ENCODE results near the gene APLP1.
"Not testable (repeated sequence)": the region's sequence is repeated elsewhere in the genome, so short reads cannot be mapped to it uniquely, and the experiment has no call there.

Gene APLP1

GRCh38 chr19:35861640-35862160 lies 6.7 kb upstream of the APLP1 start:
- Mint-ChIP-seq H3K4me3 (no peak overlapping the region), H3K27me3 (peaks cover 94% of the 10 kb centered on the region), H3K36me3 (no peaks in the 10 kb centered on the region), H3K9me3 (no peaks in the 10 kb centered on the region), H3K27ac (no peak overlapping the region), H3K4me1 (peaks cover 9% of the 10 kb centered on the region)
- DNase-seq: no peak
- CTCF ChIA-PET: no interaction called here

DNA sequence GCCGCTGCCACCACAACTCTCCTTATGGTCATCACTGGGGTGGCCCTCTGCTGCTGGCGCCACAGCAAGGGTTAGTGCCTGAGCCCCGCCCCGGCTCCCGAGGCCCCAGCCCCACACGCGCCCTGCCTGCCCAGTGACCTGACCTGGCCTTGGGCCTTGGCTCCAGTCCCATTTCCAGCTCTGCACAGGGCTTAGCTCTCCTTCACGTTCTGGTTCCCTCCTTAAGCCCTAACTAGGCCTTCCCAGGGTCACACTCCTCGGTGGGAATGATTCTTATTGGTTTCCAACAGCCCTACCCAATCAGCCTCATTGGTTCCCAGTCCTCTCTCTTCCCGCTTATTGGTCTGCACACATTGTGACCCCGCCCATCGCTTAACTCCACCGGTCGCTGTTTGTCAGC lies 5.8 kb upstream of the APLP1 start:
- CTCF ChIA-PET: no interaction called here
- Mint-ChIP-seq H3K4me1 (peaks cover 3% of the 10 kb centered on the region), H3K36me3 (no peaks in the 10 kb centered on the region), H3K4me3 (no peak overlapping the region), H3K27ac (no peak overlapping the region), H3K27me3 (peaks cover 94% of the 10 kb centered on the region), H3K9me3 (no peaks in the 10 kb centered on the region)
- DNase-seq: no peak

DNA sequence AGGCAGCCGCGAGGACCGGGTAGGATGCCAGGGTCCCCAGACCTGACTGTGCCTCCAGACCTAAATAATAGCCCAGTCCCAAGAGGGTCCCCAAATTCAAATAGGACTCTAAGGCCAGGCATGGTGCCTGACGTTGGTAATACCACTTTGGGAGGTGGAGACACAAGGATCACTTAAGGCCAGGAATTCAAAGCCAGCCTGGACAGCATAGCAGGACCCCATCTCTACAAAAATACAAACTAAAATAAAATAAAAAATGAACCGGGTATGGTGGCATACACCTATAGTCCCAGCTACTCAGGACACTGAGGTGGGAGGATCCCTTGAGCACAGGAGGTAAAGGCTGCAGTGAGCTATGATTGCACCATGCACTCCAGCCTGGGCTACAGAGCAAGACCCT lies 5.4 kb upstream of the APLP1 start:
- CTCF ChIA-PET: no interaction called here
- DNase-seq: no peak
- H3K4me1 Mint-ChIP-seq: peaks cover 2% of the 10 kb centered on the region
- H3K36me3 Mint-ChIP-seq: no peaks in the 10 kb centered on the region
- no peak overlapping the region for H3K27ac Mint-ChIP-seq
- no peaks in the 10 kb centered on the region for H3K9me3 Mint-ChIP-seq
- H3K27me3 Mint-ChIP-seq: peaks cover 94% of the 10 kb centered on the region
- no peak overlapping the region for H3K4me3 Mint-ChIP-seq

- CTCF ChIA-PET: no interaction called here
Measured at GRCh38 chr19:35868823-35869326, 501 bp downstream of the APLP1 start.

DNA sequence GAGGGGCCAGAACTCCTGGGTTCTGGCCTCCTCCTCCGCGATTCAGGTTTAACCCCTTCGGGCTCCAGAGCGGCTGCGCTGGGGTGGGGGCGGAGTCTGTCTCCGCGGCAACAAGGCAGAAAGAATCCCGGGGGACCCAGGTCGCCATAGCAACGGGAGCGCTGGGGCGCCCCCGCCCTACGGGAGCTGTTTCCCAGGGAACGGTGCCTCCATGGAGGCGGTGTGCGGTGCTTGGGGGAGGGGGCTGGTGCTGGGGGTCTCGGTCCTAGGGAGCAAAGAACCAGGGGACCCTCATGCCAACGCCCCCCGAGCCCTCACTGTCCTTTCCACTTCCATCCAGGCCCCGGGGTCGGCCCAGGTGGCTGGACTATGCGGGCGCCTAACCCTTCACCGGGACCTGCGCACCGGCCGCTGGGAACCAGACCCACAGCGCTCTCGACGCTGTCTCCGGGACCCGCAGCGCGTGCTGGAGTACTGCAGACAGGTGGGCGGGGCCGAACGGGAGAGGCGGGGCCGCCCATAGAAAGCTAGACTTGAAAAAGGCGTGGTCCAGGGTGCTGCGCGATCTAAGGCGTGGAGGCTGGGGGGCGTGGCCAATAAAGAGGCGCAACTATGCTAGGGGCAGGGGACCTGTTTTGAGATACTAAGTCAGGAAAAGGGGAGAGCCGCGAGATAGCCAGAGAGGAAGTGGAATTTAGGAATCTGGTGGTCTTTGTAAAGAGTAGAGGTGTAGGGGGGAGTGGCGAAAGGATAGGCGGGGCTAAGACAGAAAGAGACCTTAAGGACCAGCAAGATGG lies 1.2 kb downstream of the APLP1 start:
- DNase-seq: peak; percentile 90
- H3K27ac Mint-ChIP-seq: no peak overlapping the region
- peaks cover 16% of the 10 kb centered on the region for H3K4me1 Mint-ChIP-seq
- H3K27me3 Mint-ChIP-seq: peaks cover 68% of the 10 kb centered on the region
- H3K36me3 Mint-ChIP-seq: no peaks in the 10 kb centered on the region
- peak overlapping the region; percentile 49 for H3K4me3 Mint-ChIP-seq
- CTCF ChIA-PET: interaction anchor here (0.6 kb wide), 1 partner anchor 70 kb away, joined by 4 read pairs; no protein-coding TSS in a partner anchor
- no peaks in the 10 kb centered on the region for H3K9me3 Mint-ChIP-seq

More at GRCh38 chr19:35868823-35869326, 501 bp downstream of the APLP1 start:
- Mint-ChIP-seq H3K4me1 (peaks cover 16% of the 10 kb centered on the region), H3K4me3 (peak overlapping the region; percentile 49), H3K36me3 (no peaks in the 10 kb centered on the region), H3K27ac (no peak overlapping the region), H3K9me3 (no peaks in the 10 kb centered on the region), H3K27me3 (peaks cover 74% of the 10 kb centered on the region)
- DNase-seq: no peak

DNA sequence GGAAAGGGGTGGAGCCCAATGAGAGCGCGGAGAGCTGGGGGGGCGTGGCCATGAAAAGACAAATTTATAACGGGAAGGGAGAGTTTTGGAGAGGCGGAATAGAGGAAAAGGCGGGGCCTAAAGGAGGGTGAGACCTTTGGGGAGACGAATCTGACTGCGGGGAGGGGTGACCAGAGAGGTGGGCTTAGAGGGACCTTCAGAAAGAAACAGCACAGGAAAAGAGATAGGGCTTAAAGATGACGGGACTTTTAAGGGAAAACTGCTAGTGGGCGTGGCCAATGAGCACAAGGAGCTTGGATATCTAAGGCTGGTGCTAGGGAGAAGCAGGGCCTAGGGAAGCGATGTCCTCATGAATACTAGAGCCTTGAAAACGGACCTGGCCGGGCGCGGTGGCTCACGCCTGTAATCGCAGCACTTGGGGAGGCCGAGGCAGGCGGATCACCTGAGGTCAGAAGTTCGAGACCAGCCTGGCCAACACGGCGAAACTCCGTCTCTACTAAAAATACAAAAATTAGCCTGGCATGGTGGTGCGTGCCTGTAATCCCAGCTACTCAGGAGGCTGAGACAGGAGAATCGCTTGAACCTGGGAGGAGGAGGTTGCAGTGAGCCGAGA lies 1.9 kb downstream of the APLP1 start:
- peaks cover 16% of the 10 kb centered on the region for H3K4me1 Mint-ChIP-seq
- not testable (repeated sequence) for H3K27ac Mint-ChIP-seq

DNA sequence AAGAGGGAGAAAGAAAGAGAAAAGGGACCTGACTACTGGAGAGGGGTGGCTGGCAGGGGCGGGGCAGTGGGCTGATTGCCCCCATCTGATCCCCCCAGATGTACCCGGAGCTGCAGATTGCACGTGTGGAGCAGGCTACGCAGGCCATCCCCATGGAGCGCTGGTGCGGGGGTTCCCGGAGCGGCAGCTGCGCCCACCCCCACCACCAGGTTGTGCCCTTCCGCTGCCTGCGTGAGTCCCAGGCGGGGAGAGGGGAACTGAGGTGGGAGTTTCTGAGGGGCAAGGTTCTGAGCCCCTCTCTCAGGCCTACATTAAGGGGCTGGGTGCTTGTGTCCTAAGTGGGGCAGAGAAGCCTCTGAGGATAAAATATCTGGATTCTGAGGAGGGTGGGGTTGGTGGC lies 2.4 kb downstream of the APLP1 start:
- Mint-ChIP-seq H3K27me3 (peaks cover 64% of the 10 kb centered on the region), H3K36me3 (no peaks in the 10 kb centered on the region), H3K4me3 (no peak overlapping the region), H3K4me1 (peaks cover 16% of the 10 kb centered on the region), H3K9me3 (no peaks in the 10 kb centered on the region), H3K27ac (no peak overlapping the region)
- CTCF ChIA-PET: no interaction called here
- no peak for DNase-seq

More for the DNA sequence above, 1.9 kb downstream of the APLP1 start:
- H3K36me3 Mint-ChIP-seq, DNase-seq, H3K9me3 Mint-ChIP-seq: not testable (repeated sequence)
- CTCF ChIA-PET: interaction anchor here (0.6 kb wide), 1 partner anchor 71 kb away, joined by 4 read pairs; no protein-coding TSS in a partner anchor
- H3K27me3 Mint-ChIP-seq: peaks cover 68% of the 10 kb centered on the region
- peak overlapping the region; percentile 48 for H3K4me3 Mint-ChIP-seq

DNA sequence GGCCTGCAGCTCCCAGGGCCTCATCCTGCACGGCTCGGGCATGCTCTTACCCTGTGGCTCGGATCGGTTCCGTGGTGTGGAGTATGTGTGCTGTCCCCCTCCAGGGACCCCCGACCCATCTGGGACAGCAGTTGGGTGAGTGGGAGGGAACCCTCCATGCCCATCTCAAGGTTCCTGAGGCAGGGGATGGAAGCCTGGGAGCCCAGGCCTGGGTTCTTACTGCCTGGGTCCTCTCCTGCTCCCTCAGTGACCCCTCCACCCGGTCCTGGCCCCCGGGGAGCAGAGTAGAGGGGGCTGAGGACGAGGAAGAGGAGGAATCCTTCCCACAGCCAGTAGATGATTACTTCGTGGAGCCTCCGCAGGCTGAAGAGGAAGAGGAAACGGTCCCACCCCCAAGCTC lies 3.2 kb downstream of the APLP1 start:
- H3K27me3 Mint-ChIP-seq: peaks cover 62% of the 10 kb centered on the region
- no peaks in the 10 kb centered on the region for H3K36me3 Mint-ChIP-seq
- H3K4me3 Mint-ChIP-seq: no peak overlapping the region
- H3K27ac Mint-ChIP-seq: no peak overlapping the region
- no peak for DNase-seq
- peaks cover 16% of the 10 kb centered on the region for H3K4me1 Mint-ChIP-seq
- CTCF ChIA-PET: no interaction called here
- H3K9me3 Mint-ChIP-seq: no peaks in the 10 kb centered on the region

DNA sequence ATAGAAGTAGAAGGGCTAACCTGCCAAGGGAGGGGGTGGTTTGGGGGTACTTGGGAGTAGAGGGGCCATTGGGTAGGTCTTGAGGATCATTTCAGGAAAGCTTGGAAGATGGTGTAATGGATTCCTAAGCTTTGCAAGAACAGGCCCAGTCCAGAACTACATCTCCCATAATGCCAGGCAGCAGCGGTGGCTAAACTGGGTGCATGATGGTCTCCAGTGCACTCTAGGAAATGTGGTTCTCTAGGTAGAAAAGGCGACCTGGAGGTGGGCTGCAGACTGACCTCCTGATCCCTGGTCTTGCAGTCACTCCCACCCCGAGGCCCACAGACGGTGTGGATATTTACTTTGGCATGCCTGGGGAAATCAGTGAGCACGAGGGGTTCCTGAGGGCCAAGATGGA lies 3.8 kb downstream of the APLP1 start:
- DNase-seq: no peak
- Mint-ChIP-seq H3K27me3 (peaks cover 56% of the 10 kb centered on the region), H3K4me3 (no peak overlapping the region), H3K4me1 (peaks cover 16% of the 10 kb centered on the region), H3K9me3 (no peaks in the 10 kb centered on the region), H3K36me3 (no peaks in the 10 kb centered on the region), H3K27ac (no peak overlapping the region)
- CTCF ChIA-PET: no interaction called here

DNA sequence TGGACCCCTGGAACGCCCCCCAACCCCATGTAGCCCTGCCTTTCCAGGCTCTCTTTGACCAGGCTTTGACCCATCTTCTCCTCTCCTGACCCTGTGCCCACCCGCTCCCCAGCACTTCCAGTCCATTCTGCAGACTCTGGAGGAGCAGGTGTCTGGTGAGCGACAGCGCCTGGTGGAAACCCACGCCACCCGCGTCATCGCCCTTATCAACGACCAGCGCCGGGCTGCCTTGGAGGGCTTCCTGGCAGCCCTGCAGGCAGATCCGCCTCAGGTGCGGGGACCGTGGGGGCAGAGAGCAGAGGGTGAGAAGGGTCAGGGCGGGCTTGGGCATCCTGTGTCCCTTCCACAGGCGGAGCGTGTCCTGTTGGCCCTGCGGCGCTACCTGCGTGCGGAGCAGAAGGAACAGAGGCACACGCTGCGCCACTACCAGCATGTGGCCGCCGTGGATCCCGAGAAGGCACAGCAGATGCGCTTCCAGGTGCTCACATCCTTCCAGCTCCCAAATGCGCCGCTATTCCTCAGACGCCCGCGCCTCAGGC lies 6.1 kb downstream of the APLP1 start:
- DNase-seq: no peak
- Mint-ChIP-seq H3K36me3 (no peaks in the 10 kb centered on the region), H3K27ac (no peak overlapping the region), H3K27me3 (peaks cover 59% of the 10 kb centered on the region), H3K4me1 (peaks cover 9% of the 10 kb centered on the region), H3K4me3 (no peak overlapping the region), H3K9me3 (no peaks in the 10 kb centered on the region)
- CTCF ChIA-PET: no interaction called here

GRCh38 chr19:35879068-35879467 lies 10.7 kb downstream of the APLP1 start:
- H3K9me3 Mint-ChIP-seq: no peaks in the 10 kb centered on the region
- CTCF ChIA-PET: interaction anchor here (0.7 to 5.5 kb wide), 3 partner anchors 16 to 128 kb away, joined by 3 to 86 read pairs (median 3); no protein-coding TSS in a partner anchor
- H3K4me1 Mint-ChIP-seq: peaks cover 10% of the 10 kb centered on the region
- no peak overlapping the region for H3K27ac Mint-ChIP-seq
- DNase-seq: no peak
- no peak overlapping the region for H3K4me3 Mint-ChIP-seq
- peaks cover 44% of the 10 kb centered on the region for H3K27me3 Mint-ChIP-seq
- no peaks in the 10 kb centered on the region for H3K36me3 Mint-ChIP-seq

DNA sequence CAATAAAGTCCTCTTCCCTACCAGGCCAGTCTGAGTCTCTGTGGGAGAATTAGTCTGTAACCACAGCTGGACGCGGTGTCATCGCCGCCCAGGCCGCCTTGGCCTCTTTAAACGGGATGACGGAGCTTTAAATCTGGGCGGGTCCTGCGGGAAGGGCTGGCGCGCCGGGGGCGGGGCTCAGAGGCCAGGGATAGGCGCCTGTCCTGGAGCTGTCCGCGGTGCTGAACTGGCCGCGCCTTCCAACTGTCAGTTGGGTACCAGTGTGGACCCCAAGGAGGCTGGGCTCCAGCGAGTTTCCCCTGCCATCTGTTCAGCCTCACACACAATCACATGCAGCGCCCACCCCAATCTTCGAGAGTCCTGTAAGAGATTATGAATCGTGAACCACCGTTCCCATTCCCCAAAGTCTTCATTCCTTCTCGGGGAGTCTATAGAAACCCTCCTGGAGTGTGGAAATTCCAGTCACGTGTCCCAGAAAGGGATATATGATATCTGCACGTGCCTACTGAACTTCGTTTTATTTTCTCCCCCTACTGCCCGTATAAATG lies 11.5 kb downstream of the APLP1 start:
- Mint-ChIP-seq H3K36me3 (no peaks in the 10 kb centered on the region), H3K27ac (no peak overlapping the region), H3K9me3 (no peaks in the 10 kb centered on the region), H3K4me3 (no peak overlapping the region), H3K4me1 (peaks cover 10% of the 10 kb centered on the region), H3K27me3 (peaks cover 41% of the 10 kb centered on the region)
- DNase-seq: peak; percentile 94
- CTCF ChIA-PET: interaction anchor here (0.7 to 5.5 kb wide), 4 partner anchors 16 to 127 kb away, joined by 3 to 86 read pairs (median 3); no protein-coding TSS in a partner anchor

- Mint-ChIP-seq H3K4me1 (peaks cover 10% of the 10 kb centered on the region), H3K36me3 (peaks cover 16% of the 10 kb centered on the region), H3K27ac (peak overlapping the region; percentile 62), H3K9me3 (no peaks in the 10 kb centered on the region), H3K27me3 (peaks cover 31% of the 10 kb centered on the region), H3K4me3 (no peak overlapping the region)
- peak; percentile 51 for DNase-seq
- CTCF ChIA-PET: interaction anchor here (0.8 to 5.5 kb wide), 6 partner anchors 9 to 230 kb away, joined by 3 to 86 read pairs (median 3); no protein-coding TSS in a partner anchor
Measured at GRCh38 chr19:35882114-35882832, 13.9 kb downstream of the APLP1 start.
